HUDEP-2 (cell line): ENCODE measurements around the gene FBXL13.
"Not testable (repeated sequence)": the region's sequence is repeated elsewhere in the genome, so short reads cannot be mapped to it uniquely, and the experiment has no call there.

Source experiments
- DNase-seq, 76 experiments: peaks; one replicate each; lab custom pipeline; 2025; ENCODE audit not compliant: unreplicated experiment in 76 of 76; lab: John Stamatoyannopoulos, UW

Gene FBXL13

GRCh38 chr7:102873470-102874165, 201.0 kb downstream of the FBXL13 start:
- no peak for DNase-seq

GRCh38 chr7:102872460-102872859, 202.1 kb downstream of the FBXL13 start:
- DNase-seq: no peak

GRCh38 chr7:102869195-102869594, 205.4 kb downstream of the FBXL13 start:
- no peak for DNase-seq

- DNase-seq: no peak
These were observed 207.9 kb downstream of the FBXL13 start for GRCh38 chr7:102866535-102867215.

GRCh38 chr7:102864958-102865357, 209.6 kb downstream of the FBXL13 start:
- DNase-seq: no peak

GRCh38 chr7:102860351-102860811, 214.2 kb downstream of the FBXL13 start:
- no peak for DNase-seq

- no peak for DNase-seq
These were observed 214.8 kb downstream of the FBXL13 start for GRCh38 chr7:102859799-102860125.

- DNase-seq: no peak
These were observed 215.4 kb downstream of the FBXL13 start for GRCh38 chr7:102859084-102859798.

GRCh38 chr7:102856036-102856435, 218.6 kb downstream of the FBXL13 start:
- no peak for DNase-seq

- no peak for DNase-seq
These were observed 225.1 kb downstream of the FBXL13 start for GRCh38 chr7:102849538-102849937.

GRCh38 chr7:102849079-102849478, 225.5 kb downstream of the FBXL13 start:
- DNase-seq: no peak

GRCh38 chr7:102845346-102845745, 229.2 kb downstream of the FBXL13 start:
- no peak for DNase-seq

GRCh38 chr7:102843850-102844249, 230.7 kb downstream of the FBXL13 start:
- no peak for DNase-seq

- no peak for DNase-seq
These were observed 232.3 kb downstream of the FBXL13 start for GRCh38 chr7:102842284-102842683.

GRCh38 chr7:102841290-102841689, 233.3 kb downstream of the FBXL13 start:
- no peak for DNase-seq

- no peak for DNase-seq
These were observed 234.2 kb downstream of the FBXL13 start for GRCh38 chr7:102840404-102840803.

GRCh38 chr7:102838572-102839101, 236.0 kb downstream of the FBXL13 start:
- DNase-seq: not testable (repeated sequence)

GRCh38 chr7:102837802-102838201, 236.8 kb downstream of the FBXL13 start:
- DNase-seq: no peak

- no peak for DNase-seq
These were observed 237.6 kb downstream of the FBXL13 start for GRCh38 chr7:102836977-102837376.

- DNase-seq: no peak
These were observed 238.2 kb downstream of the FBXL13 start for GRCh38 chr7:102836191-102836919.

GRCh38 chr7:102834999-102835398, 239.6 kb downstream of the FBXL13 start:
- no peak for DNase-seq
